Hepatocyte (in vitro differentiated cells): Measurements from ENCODE around the gene CLIP3. TPM values are rescaled to one million over a fixed set of nuclear protein-coding genes. Genes with fewer than 3 reads are reported as not detected.

Experiments used
- DNase-seq: peaks from one replicate; pipeline ENCODE4 v3.0.0-alpha.2; 2016; ENCODE audit warnings: low spot score
- H2AFZ ChIP-seq: fragments of 200-600 bp; sonication (generic); 2 replicates; pipeline ENCODE4 v1.6.0; 2016; ENCODE audit warnings: antibody characterized with exemption, mild to moderate bottlenecking
- H3K27ac ChIP-seq: fragments of 200-600 bp; sonication (generic); 2 replicates; pipeline ENCODE4 v1.5.1; 2016; ENCODE audit warnings: mild to moderate bottlenecking
- H3K27me3 ChIP-seq: fragments of 200-600 bp; sonication (generic); 2 replicates; pipeline ENCODE4 v1.6.1; 2016
- H3K36me3 ChIP-seq: fragments of 200-600 bp; sonication (generic); replicated peaks from 2 replicates; pipeline ENCODE4 v1.5.1; 2016; ENCODE audit warnings: low read depth; ENCODE audit not compliant: insufficient read depth
- H3K4me1 ChIP-seq: fragments of 200-600 bp; sonication (generic); 2 replicates; pipeline ENCODE4 v1.5.1; 2016; ENCODE audit warnings: mild to moderate bottlenecking, moderate library complexity; ENCODE audit not compliant: insufficient read depth
- H3K4me2 ChIP-seq: fragments of 200-600 bp; sonication (generic); 2 replicates; pipeline ENCODE4 v1.6.0; 2016
- H3K4me3 ChIP-seq: fragments of 200-600 bp; sonication (generic); 2 replicates; pipeline ENCODE4 v1.5.1; 2016; ENCODE audit warnings: mild to moderate bottlenecking
- H3K79me2 ChIP-seq: fragments of 200-600 bp; sonication (generic); 2 replicates; pipeline ENCODE4 v1.6.0; 2017; ENCODE audit warnings: mild to moderate bottlenecking
- H3K9me2 ChIP-seq: fragments of 200-600 bp; sonication (generic); replicated peaks from 2 replicates; pipeline ENCODE4 v1.6.0; 2017; ENCODE audit warnings: mild to moderate bottlenecking; ENCODE audit not compliant: insufficient read depth
- H3K9me3 ChIP-seq: fragments of 200-600 bp; sonication (generic); 2 replicates; pipeline ENCODE4 v1.5.1; 2016; ENCODE audit warnings: low read depth, mild to moderate bottlenecking
- H4K20me1 ChIP-seq: fragments of 200-600 bp; sonication (generic); 2 replicates; pipeline ENCODE4 v1.6.0; 2016; ENCODE audit warnings: mild to moderate bottlenecking; ENCODE audit not compliant: insufficient read depth, poor library complexity, severe bottlenecking
- EZH2 ChIP-seq: fragments of 200-600 bp; sonication (generic); IDR thresholded peaks from 2 replicates; pipeline ENCODE4 v1.6.1; 2016; ENCODE audit warnings: antibody characterized with exemption, mild to moderate bottlenecking, borderline replicate concordance
- EZH2phosphoT487 ChIP-seq: fragments of 200-600 bp; sonication (generic); IDR thresholded peaks from one replicate; pipeline ENCODE4 v1.6.1; 2018; ENCODE audit warnings: antibody characterized with exemption, mild to moderate bottlenecking, low read depth, moderate library complexity; ENCODE audit not compliant: unreplicated experiment, severe bottlenecking
- WGBS: methylation state at CpG from one replicate; pipeline ENCODE4 v1.1.6; 2016; ENCODE audit warnings: low lambda C conversion rate; ENCODE audit errors: missing lambda C conversion rate; 5-methylcytosine and 5-hydroxymethylcytosine counted together
- polyA plus RNA-seq: library from polyadenylated mRNA; unstranded; fragments of >200 nt; fragmentation: Nextera tagmentation; extraction: Ambion mirVana; gene quantifications from 2 replicates; pipeline ENCODE4 v1.2.1, GENCODE V29; 2016
- total RNA-seq: library from RNA; depleted of rRNA; stranded (reverse); fragments of >200 nt; gene quantifications from 2 replicates; pipeline ENCODE4 v1.2.3, GENCODE V29; 2014
- TF ChIP-seq, protein P1 (sequence below): fragments of 200-600 bp; sonication (generic); IDR thresholded peaks from 2 replicates; pipeline ENCODE4 v1.5.1; 2016; ENCODE audit warnings: antibody characterized with exemption, mild to moderate bottlenecking; ENCODE audit not compliant: poor library complexity

The CLIP3 gene
- total and polyA plus RNA-seq, 2 experiments from 2014 or later, result 5.1 to 19.5 TPM

DNA sequence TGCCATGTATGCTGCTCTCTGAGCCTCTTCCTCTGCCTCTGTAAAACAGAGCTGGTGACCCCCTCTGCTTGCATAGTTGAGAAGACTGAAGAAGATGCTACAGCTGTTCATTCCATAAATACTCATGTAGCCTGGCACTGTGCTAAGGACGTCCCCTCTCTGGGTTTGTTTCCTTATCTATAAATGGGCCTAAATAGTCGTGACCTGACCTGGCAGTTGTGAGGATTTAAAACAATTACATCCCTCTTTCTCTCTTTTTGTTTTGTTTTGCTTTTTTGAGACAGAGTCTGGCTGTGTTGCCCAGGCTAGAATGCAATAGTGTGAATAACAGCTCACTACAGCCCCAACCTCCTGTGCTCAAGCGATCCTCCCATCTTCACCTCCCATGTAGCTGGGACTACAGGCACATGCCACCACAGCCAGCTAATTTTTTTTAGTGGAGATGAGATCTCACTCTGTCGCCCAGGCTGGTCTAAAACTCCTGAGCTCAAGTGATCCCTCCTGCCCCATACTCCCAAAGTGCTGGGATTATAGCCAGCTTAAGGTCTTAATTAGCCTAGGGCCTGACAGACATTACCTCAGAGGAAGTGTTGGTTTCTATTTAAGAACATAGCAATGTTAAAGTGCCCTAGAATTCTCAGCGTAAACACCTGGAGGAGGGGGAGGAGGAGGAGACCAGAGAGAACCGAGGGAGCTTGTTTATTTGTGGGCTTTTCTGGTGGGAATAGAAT lies 26.7 kb upstream of the CLIP3 start:
- Histone ChIP-seq H3K79me2 (peaks cover 6% of the 10 kb centered on the region), H3K4me1 (peaks cover 8% of the 10 kb centered on the region), H3K4me3 (no peak overlapping the region), H3K27ac (peak overlapping the region; percentile 77), H3K9me3 (no peaks in the 10 kb centered on the region), H4K20me1 (no peaks in the 10 kb centered on the region), H3K9me2 (no peaks in the 10 kb centered on the region), H3K4me2 (no peak overlapping the region), H2AFZ (no peak overlapping the region), H3K27me3 (no peaks in the 10 kb centered on the region), H3K36me3 (no peaks in the 10 kb centered on the region)
- 79% methylated on average over 6 of the region's 6 CpGs for WGBS
- no peak for DNase-seq
- TF ChIP-seq EZH2phosphoT487, result no peak

DNA sequence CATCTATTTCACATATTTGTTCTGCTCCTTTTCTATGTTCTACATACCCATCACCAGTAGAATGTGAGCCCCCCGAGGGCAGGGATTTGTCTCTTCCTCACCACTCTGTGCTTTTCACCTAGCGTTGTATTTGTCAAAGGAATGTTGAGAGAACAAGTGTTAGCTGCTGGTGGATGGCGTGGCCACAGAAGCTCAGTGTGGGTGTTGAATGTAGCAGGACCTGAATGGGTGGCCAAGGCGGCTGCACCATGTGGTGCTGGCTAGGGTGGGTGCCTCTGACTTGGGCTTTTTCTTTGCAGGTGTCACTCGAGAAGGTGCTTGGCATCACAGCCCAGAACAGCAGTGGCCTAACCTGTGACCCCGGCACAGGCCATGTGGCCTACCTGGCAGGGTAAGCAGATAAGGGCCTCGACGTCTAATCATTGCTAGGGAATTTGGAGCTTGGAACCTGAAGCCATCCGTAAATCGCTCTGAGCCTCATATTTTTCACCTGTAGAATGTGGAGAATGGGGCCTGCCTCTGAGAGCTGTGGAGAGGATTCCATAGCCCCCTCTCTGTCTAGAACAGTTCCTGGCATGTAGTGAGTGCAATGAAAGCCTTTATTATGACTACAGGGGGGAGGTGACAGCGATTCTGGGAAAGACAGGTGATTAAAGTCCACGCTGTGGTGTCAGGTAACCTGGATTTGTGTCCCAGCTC lies 26.0 kb upstream of the CLIP3 start:
- peak overlapping the region; percentile 77 for H3K27ac ChIP-seq
- H3K9me2 ChIP-seq, result no peaks in the 10 kb centered on the region
- peak; percentile 49 for DNase-seq
- peaks cover 6% of the 10 kb centered on the region for H3K79me2 ChIP-seq
- H3K4me2 ChIP-seq, result no peak overlapping the region
- no peaks in the 10 kb centered on the region for H4K20me1 ChIP-seq
- WGBS, result 76% methylated on average over 12 of the region's 12 CpGs
- H3K4me1 ChIP-seq, result peaks cover 8% of the 10 kb centered on the region
- H2AFZ ChIP-seq, result no peak overlapping the region
- TF ChIP-seq EZH2phosphoT487 (no peak), EZH2 (no peak)
- TF ChIP-seq, protein P1, sequence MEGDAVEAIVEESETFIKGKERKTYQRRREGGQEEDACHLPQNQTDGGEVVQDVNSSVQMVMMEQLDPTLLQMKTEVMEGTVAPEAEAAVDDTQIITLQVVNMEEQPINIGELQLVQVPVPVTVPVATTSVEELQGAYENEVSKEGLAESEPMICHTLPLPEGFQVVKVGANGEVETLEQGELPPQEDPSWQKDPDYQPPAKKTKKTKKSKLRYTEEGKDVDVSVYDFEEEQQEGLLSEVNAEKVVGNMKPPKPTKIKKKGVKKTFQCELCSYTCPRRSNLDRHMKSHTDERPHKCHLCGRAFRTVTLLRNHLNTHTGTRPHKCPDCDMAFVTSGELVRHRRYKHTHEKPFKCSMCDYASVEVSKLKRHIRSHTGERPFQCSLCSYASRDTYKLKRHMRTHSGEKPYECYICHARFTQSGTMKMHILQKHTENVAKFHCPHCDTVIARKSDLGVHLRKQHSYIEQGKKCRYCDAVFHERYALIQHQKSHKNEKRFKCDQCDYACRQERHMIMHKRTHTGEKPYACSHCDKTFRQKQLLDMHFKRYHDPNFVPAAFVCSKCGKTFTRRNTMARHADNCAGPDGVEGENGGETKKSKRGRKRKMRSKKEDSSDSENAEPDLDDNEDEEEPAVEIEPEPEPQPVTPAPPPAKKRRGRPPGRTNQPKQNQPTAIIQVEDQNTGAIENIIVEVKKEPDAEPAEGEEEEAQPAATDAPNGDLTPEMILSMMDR, result no peak
- H3K4me3 ChIP-seq, result no peak overlapping the region
- H3K36me3 ChIP-seq, result no peaks in the 10 kb centered on the region
- H3K27me3 ChIP-seq, result no peaks in the 10 kb centered on the region
- no peaks in the 10 kb centered on the region for H3K9me3 ChIP-seq

DNA sequence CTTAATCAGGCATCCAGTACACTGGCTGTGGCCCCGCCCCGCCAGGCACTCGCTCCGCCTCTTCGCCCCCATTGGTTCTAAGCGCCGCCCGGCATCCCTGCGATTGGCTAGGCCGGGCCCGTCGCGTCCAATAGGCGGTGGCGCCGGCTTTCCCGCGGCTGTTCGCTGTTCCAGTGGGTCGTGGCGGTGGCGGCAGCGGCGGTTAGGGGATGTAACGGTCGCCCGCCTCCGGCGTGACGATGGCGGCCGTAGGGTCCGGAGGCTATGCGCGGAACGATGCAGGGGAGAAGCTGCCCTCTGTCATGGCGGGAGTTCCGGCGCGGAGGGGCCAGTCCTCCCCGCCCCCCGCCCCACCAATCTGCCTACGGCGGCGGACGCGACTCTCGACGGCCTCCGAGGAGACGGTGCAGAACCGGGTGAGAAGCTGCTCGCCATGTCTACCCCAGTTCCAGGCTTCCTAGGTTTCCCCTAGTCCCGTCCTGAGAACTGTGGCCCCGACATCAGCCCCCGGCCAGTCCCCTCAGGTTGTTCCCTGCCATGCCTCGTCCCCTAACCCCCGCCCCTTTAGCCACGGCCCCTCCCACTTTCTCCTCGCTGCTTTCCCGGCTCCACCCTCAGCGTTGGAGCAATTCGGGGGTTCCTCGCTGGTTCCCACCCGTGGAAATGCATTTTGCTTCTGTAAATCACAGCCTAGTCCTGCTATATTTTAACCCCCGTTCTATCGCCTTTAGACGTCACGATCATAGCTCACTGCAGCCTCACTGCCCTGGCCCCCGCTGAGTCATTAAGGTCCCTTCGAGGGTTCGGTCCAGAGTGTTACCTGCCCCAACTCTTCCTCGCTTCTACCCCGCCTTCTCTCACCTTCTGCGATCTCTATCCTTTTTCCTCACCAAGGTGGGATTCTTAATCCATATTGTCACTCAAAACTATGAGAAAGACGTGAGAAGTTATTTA lies 22.3 kb upstream of the CLIP3 start, which contains the start of gene WDR62:
TSS of gene WDR62 (plus strand) at position 165 of the 954 bp plus-strand sequence. CDS start at position 240, 75 bp downstream.
- no peaks in the 10 kb centered on the region for H4K20me1 ChIP-seq
- H3K4me2 ChIP-seq, result peak within 1 kb of the TSS; percentile 94
- 2% methylated on average over 51 of the region's 76 CpGs for WGBS
- H3K27ac ChIP-seq, result peak within 1 kb of the TSS; percentile 92
- peak; percentile 97 for DNase-seq
- no peaks in the 10 kb centered on the region for H3K36me3 ChIP-seq
- TF ChIP-seq EZH2phosphoT487 (no peak), EZH2 (no peak)
- TF ChIP-seq, protein P1, result no peak
- H3K27me3 ChIP-seq, result no peaks in the 10 kb centered on the region
- no peaks in the 10 kb centered on the region for H3K9me3 ChIP-seq
- peaks cover 13% of the 10 kb centered on the region for H3K4me1 ChIP-seq
- peaks cover 19% of the 10 kb centered on the region for H3K79me2 ChIP-seq
- peak within 1 kb of the TSS; percentile 73 for H3K4me3 ChIP-seq
- no peaks in the 10 kb centered on the region for H3K9me2 ChIP-seq
- peak within 1 kb of the TSS; percentile 60 for H2AFZ ChIP-seq
